ENCODE measurements around the gene NFKBIZ.

DNA sequence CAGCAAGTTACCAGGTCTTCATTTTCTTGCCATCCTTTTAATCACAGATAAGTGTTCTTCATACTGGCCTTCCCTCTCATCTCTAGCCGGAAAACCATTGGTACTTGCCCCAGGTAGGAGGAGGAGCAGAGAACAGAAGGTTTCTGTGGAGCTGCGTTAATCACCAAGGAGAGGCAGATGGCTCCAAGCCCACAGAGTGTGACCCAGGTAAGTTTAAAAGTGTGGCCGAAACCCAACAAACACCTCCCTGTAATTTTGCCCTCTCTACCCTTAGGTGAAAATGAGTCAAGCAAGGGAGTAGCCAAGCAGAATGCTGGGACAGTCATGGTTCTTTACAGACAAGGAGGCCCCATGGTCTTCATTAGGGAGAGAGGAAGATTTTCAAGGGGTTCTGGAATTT lies 37.3 kb downstream of the NFKBIZ start:
- TF ChIP-seq, protein P1, sequence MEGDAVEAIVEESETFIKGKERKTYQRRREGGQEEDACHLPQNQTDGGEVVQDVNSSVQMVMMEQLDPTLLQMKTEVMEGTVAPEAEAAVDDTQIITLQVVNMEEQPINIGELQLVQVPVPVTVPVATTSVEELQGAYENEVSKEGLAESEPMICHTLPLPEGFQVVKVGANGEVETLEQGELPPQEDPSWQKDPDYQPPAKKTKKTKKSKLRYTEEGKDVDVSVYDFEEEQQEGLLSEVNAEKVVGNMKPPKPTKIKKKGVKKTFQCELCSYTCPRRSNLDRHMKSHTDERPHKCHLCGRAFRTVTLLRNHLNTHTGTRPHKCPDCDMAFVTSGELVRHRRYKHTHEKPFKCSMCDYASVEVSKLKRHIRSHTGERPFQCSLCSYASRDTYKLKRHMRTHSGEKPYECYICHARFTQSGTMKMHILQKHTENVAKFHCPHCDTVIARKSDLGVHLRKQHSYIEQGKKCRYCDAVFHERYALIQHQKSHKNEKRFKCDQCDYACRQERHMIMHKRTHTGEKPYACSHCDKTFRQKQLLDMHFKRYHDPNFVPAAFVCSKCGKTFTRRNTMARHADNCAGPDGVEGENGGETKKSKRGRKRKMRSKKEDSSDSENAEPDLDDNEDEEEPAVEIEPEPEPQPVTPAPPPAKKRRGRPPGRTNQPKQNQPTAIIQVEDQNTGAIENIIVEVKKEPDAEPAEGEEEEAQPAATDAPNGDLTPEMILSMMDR (IDR thresholded peaks at IDR 0.05; ENCODE audit: insufficient read depth, low read depth, low read length), result no peak
- TF ChIP-seq EZH2 (IDR thresholded peaks at IDR 0.05; ENCODE audit: insufficient read depth, low read length), result no peak

All from astrocyte (in vitro differentiated cells and primary cell).